HepG2 (cell line): ENCODE measurements around the gene STKLD1. TPM values are rescaled to one million over a fixed set of nuclear protein-coding genes. Genes with fewer than 3 reads are reported as not detected.

Experiments
- ELF3 ChIP-seq: IDR thresholded peaks from 2 replicates; pipeline ENCODE4 v1.6.1; 2016; ENCODE audit warnings: missing genetic modification reagents, missing compliant biosample characterization
- NFYC ChIP-seq: IDR thresholded peaks from 2 replicates; pipeline ENCODE4 v1.6.1; 2016; ENCODE audit warnings: missing genetic modification reagents, missing compliant biosample characterization
- RXRA ChIP-seq: sonication (generic); formaldehyde crosslinking; IDR thresholded peaks from 2 replicates; pipeline ENCODE4 v1.5.1; 2020; ENCODE audit warnings: missing genetic modification reagents
- SATB2 ChIP-seq: sonication (generic); formaldehyde crosslinking; IDR thresholded peaks from 2 replicates; pipeline ENCODE4 v1.5.0; 2020; ENCODE audit warnings: missing genetic modification reagents
- U2AF2 ChIP-seq: fragments of 200-400 bp; formaldehyde crosslinking; IDR thresholded peaks from 2 replicates; pipeline ENCODE4 v1.6.1; 2017; ENCODE audit warnings: low read depth, mild to moderate bottlenecking, low read length
- ZNF12 ChIP-seq: sonication (generic); formaldehyde crosslinking; IDR thresholded peaks from 2 replicates; pipeline ENCODE4 v1.5.0; 2020; ENCODE audit warnings: missing genetic modification reagents
- ZNF331 ChIP-seq: sonication (generic); formaldehyde crosslinking; IDR thresholded peaks from 2 replicates; pipeline ENCODE4 v1.4.0; 2020; ENCODE audit warnings: missing genetic modification reagents
- ZNF468 ChIP-seq: sonication (generic); formaldehyde crosslinking; IDR thresholded peaks from 2 replicates; pipeline ENCODE4 v1.8.0; 2022; ENCODE audit warnings: mild to moderate bottlenecking, moderate library complexity, missing genetic modification reagents
- polyA plus RNA-seq, 8 experiments: library from polyadenylated mRNA; depleted of rRNA in 3 of 8; stranded (reverse) in 7 of 8; unstranded in 1 of 8; fragments of >200 nt; fragmentation: Illumina TruSeq in 4 of 8; extraction: Trizol in 4 of 8; gene quantifications; 2 replicates each; pipeline versions ENCODE4 v1.2.1 to v1.2.3, GENCODE V29; 2011 to 2016; ENCODE audit warnings: low read depth in 4 of 8, missing spikeins in 1 of 8, mixed read lengths in 1 of 8; ENCODE audit not compliant: insufficient read depth in 1 of 8
- total RNA-seq, 5 experiments: library from RNA; depleted of rRNA; stranded (reverse); fragments of >200 nt; fragmentation: Illumina TruSeq; extraction: Trizol; gene quantifications; 2 replicates each; pipeline ENCODE4 v1.2.3, GENCODE V29; 2016; ENCODE audit warnings: low read depth in 1 of 5
- TF ChIP-seq, protein P1 (sequence below): sonication (generic); formaldehyde crosslinking; IDR thresholded peaks from 2 replicates; pipeline ENCODE4 v1.4.0; 2020; ENCODE audit warnings: missing genetic modification reagents
- TF ChIP-seq, protein P2 (sequence below): sonication (generic); formaldehyde crosslinking; IDR thresholded peaks from 2 replicates; pipeline ENCODE4 v1.4.0; 2020; ENCODE audit warnings: missing genetic modification reagents
- TF ChIP-seq, protein P3 (sequence below): sonication (generic); formaldehyde crosslinking; IDR thresholded peaks from 2 replicates; pipeline ENCODE4 v1.8.0; 2022; ENCODE audit warnings: mild to moderate bottlenecking, missing genetic modification reagents, borderline replicate concordance
- TF ChIP-seq, protein P4 (sequence below): sonication (generic); formaldehyde crosslinking; IDR thresholded peaks from 2 replicates; pipeline ENCODE4 v1.8.0; 2022; ENCODE audit warnings: low read depth, missing genetic modification reagents

Gene STKLD1
- total and polyA plus RNA-seq, 2 of the 13 experiments (the other 11 are each of a cell fraction or from before 2014, with no cell fraction given): 1.5 to 2.2 TPM

DNA sequence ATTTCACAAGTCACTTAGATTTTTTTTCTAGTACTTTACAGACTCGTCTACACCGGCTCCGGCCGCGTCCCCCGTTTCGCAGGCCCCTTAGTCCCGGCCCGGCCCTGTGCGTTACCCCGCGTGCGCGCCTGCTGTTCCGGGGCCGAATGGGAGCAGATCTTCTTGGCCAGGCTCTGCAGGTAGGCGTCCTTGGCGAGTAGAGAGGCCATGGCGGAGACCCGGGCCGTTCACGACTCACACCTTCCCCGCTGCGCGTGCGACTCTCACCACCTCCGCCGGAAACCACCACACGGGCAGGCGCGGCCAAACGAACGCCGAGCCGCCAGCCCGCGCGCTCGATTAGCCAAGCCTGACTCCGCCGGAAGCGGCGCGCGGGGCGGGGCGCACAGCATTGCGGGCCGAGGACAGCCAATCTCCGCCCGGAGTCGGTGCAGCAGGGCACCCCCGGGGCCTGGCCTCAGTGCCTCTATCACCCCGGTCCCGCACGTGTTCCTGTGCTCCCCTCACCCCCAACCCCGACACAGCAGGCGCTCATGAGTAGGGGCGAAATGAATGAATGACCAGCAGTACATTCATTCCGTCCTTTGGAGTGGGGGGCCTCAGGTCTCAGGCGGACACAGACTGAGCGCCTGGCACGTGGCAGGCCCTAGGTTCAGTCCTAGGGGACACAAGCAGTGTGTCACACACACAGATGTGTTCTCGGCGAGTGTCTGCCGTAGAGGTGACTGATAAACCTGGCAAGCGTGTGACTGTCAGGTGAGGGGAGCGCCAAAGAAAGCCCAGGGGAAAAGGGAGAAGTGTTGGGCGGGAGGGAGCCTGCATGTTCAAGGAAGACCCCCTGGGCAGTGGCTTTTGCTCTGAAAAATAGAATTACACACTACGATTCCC, 40.0 kb upstream of the STKLD1 start, which contains the start of gene SURF6 (continued):
- TF ChIP-seq, protein P1, sequence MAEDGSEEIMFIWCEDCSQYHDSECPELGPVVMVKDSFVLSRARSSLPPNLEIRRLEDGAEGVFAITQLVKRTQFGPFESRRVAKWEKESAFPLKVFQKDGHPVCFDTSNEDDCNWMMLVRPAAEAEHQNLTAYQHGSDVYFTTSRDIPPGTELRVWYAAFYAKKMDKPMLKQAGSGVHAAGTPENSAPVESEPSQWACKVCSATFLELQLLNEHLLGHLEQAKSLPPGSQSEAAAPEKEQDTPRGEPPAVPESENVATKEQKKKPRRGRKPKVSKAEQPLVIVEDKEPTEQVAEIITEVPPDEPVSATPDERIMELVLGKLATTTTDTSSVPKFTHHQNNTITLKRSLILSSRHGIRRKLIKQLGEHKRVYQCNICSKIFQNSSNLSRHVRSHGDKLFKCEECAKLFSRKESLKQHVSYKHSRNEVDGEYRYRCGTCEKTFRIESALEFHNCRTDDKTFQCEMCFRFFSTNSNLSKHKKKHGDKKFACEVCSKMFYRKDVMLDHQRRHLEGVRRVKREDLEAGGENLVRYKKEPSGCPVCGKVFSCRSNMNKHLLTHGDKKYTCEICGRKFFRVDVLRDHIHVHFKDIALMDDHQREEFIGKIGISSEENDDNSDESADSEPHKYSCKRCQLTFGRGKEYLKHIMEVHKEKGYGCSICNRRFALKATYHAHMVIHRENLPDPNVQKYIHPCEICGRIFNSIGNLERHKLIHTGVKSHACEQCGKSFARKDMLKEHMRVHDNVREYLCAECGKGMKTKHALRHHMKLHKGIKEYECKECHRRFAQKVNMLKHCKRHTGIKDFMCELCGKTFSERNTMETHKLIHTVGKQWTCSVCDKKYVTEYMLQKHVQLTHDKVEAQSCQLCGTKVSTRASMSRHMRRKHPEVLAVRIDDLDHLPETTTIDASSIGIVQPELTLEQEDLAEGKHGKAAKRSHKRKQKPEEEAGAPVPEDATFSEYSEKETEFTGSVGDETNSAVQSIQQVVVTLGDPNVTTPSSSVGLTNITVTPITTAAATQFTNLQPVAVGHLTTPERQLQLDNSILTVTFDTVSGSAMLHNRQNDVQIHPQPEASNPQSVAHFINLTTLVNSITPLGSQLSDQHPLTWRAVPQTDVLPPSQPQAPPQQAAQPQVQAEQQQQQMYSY: peak; percentile 44; the same call in 1 of the 2 replicates
- TF ChIP-seq ELF3 (CRISPR knock-in tag) (peak; percentile 90), SATB2 (CRISPR knock-in tag) (no peak; the same call in 1 of the 2 replicates), ZNF468 (CRISPR knock-in tag) (no peak), ZNF12 (peak; percentile 71), ZNF331 (CRISPR knock-in tag) (peak; percentile 91), RXRA (CRISPR knock-in tag) (peak; percentile 86), NFYC (peak; percentile 73), U2AF2 (no peak)
- TF ChIP-seq, protein P2, sequence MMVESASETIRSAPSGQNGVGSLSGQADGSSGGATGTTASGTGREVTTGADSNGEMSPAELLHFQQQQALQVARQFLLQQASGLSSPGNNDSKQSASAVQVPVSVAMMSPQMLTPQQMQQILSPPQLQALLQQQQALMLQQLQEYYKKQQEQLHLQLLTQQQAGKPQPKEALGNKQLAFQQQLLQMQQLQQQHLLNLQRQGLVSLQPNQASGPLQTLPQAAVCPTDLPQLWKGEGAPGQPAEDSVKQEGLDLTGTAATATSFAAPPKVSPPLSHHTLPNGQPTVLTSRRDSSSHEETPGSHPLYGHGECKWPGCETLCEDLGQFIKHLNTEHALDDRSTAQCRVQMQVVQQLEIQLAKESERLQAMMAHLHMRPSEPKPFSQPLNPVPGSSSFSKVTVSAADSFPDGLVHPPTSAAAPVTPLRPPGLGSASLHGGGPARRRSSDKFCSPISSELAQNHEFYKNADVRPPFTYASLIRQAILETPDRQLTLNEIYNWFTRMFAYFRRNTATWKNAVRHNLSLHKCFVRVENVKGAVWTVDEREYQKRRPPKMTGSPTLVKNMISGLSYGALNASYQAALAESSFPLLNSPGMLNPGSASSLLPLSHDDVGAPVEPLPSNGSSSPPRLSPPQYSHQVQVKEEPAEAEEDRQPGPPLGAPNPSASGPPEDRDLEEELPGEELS (CRISPR knock-in tag): peak; percentile 78
- TF ChIP-seq, protein P3, sequence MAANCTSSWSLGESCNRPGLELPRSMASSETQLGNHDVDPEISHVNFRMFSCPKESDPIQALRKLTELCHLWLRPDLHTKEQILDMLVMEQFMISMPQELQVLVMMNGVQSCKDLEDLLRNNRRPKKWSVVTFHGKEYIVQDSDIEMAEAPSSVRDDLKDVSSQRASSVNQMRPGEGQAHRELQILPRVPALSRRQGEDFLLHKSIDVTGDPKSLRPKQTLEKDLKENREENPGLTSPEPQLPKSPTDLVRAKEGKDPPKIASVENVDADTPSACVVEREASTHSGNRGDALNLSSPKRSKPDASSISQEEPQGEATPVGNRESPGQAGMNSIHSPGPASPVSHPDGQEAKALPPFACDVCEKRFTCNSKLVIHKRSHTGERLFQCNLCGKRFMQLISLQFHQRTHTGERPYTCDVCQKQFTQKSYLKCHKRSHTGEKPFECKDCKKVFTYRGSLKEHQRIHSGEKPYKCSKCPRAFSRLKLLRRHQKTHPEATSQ (CRISPR knock-in tag): peak; percentile 80; the same call in 1 of the 2 replicates
- TF ChIP-seq, protein P4, sequence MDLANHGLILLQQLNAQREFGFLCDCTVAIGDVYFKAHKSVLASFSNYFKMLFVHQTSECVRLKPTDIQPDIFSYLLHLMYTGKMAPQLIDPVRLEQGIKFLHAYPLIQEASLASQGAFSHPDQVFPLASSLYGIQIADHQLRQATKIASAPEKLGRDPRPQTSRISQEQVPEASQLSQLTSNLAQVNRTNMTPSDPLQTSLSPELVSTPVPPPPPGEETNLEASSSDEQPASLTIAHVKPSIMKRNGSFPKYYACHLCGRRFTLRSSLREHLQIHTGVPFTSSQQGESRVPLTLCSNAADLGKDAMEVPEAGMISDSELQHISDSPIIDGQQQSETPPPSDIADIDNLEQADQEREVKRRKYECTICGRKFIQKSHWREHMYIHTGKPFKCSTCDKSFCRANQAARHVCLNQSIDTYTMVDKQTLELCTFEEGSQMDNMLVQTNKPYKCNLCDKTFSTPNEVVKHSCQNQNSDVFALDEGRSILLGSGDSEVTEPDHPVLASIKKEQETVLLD (CRISPR knock-in tag): peak; percentile 93
